Forelimb muscle (tissue), 1 donor: ENCODE data around the gene SMIM8. TPM values are rescaled to one million over a fixed set of nuclear protein-coding genes. Genes with fewer than 3 reads are reported as not detected.

Source experiments
- DNase-seq: peaks from one replicate; pipeline ENCODE4 v3.0.0-alpha.2; 2013; ENCODE audit warnings: low read depth
- polyA plus RNA-seq: library from polyadenylated mRNA; unstranded; fragments of 120-200 nt; gene quantifications from one replicate; pipeline ENCODE4 v1.2.1, GENCODE V29; 2013; ENCODE audit not compliant: insufficient read length

Gene SMIM8
- polyA plus RNA-seq, 1 donor, result 11.5 TPM

DNA sequence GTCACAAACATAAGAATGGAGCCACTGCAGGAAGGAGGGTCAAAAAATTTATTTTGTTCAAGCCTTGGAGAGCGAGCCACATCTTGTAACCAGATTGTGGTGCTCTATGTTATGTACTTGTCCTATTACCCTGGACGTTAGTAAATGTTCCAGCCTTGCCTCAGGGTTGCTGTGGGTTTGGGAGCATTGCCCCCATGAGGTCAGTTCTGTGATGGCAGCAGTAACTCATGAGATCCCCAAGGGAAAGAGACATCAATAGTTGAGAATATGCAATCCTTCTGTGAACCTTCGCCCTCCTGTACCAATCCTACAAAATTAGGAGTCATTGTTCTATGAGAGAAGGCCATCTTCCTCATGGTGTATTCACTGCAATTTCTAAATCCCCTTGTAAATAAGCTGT lies 68.9 kb downstream of the SMIM8 start:
- DNase-seq, result no peak

Other genes with a start within 250 kb of the SMIM8 start
- 0.72 TPM for gene CGA, start 227.5 kb upstream of the SMIM8 start, polyA plus RNA-seq
- gene ZNF292, start 167.0 kb upstream of the SMIM8 start, polyA plus RNA-seq, result 20.5 TPM
- gene GJB7, start 6.7 kb downstream of the SMIM8 start, polyA plus RNA-seq, result not detected
- gene C6orf163, start 22.2 kb downstream of the SMIM8 start, polyA plus RNA-seq, result 2.2 TPM
- 0.27 TPM for gene CFAP206, start 85.4 kb downstream of the SMIM8 start, polyA plus RNA-seq
- 17.4 TPM for gene SLC35A1, start 150.4 kb downstream of the SMIM8 start, polyA plus RNA-seq